ENCODE measurements around the gene NFYC. TPM values are rescaled to one million over a fixed set of nuclear protein-coding genes. Genes with fewer than 3 reads are reported as not detected.
A peak's percentile ranks its signal among the peaks of the same experiment; 100 is the strongest.

The NFYC gene
- total RNA-seq, 1 donor, result 79.4 TPM

DNA sequence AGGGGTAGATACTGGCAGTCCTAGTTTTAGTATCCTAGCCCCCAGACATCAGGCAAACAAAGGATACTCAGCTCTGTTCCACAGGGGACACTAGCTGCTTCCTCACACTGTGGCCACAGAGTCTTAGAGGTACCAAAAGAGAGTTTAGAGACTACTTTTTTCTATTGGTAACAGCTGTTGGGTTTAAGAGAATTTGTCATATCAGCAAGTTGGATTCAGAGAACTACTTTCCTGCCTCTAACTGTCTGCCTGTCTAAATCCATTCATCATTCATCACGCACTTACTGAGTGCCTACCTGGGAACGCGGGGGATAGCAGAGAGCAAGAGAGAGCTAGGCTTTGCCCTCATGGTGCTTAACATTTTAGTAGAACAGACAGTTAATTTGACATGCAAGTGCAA is 65.0 kb downstream of the NFYC start:
- no peak for DNase-seq (ENCODE audit: low read depth in 2 of 3, low spot score in 2 of 3)

DNA sequence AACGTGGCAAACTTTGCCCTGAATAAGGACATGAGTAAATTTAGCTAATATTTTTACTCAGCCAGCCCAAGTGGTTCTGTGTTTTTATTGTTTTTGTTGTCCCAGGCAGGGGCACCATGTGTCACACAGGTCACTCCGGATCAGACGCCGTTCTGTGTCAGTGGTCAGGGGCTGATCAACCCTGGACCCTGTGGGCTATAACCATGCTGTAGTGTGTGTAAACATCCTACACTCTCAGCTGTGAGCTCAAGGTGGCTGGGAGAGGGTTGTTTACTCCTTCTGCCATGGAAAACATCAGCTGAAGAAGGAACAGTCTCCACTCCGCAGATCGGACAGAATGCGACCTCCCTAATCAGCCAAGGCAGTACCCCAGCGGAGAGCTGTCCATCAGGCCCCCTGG is 65.6 kb downstream of the NFYC start:
- no peak for DNase-seq (ENCODE audit: low read depth in 2 of 3, low spot score in 2 of 3)

DNA sequence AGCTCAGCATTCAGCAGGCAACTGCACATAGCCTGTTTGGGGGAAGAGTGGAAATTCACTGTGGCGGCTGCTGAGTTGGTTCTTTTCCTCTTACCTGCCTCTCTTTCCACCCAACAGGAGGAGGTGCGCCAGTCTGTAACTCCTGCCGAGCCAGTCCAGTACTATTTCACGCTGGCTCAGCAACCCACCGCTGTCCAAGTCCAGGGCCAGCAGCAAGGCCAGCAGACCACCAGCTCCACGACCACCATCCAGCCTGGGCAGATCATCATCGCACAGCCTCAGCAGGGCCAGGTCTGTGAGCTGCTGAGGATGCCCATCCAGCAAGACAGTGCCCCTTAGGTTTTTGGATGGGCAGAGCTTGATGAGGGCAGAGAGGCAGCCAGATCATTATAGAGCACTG is 66.5 kb downstream of the NFYC start:
- no peak for DNase-seq (ENCODE audit: low read depth in 2 of 3, low spot score in 2 of 3)

DNA sequence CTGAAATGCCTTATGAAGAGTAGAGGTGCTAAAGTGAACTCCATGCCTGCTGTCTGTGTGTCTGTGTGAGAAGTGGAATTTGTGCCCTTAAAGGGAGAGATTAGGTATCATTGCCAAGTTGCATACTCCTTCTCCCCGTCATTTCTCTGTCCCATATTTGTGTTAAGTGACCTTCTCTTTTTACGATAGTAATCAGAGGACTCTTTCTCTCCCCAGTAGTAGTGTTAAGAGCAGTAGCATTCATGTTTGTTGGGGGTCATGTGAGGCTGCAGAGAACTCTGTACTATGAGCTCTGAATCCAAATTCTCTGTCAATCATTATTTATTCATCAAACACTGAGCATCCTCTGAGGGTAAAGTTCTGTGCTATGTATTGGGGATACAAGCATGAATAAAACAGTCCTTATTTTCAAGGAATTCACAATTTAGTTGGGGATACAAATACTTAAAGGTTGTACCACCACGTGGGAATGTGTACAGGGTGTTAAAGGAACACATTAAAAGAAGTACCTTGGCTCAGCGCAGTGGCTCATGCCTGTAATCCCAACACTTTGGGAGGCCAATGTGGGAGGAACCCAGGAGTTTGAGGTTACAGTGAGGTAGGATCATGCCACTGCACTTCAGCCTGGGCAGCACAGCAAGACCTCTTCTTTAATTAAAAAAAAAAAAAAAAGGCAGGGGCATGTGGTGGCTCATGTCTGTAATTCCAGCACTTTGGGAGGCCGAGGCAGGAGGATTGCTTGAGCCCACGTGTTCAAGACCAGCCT is 67.3 kb downstream of the NFYC start:
- no peak for DNase-seq (ENCODE audit: low read depth in 2 of 3, low spot score in 2 of 3)

DNA sequence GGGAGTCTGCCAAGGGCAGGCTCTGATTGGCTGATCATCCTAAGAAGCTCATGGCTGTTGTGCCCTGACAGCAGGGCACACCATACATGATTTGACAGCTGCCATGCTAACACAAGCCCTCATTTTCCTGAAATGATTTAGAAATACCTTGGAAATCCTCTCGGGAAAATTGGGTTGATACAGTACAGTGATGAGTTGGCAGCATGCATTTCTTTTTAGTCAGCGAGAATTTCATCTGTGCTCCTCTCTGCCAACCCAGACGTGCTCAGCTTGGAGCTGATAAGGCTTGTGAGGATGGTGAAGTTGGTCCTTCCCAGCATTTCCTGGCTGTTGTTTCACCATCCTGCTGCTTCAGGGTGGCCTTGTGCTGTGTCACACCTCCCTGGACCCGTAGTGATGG is 69.5 kb downstream of the NFYC start:
- no peak for DNase-seq (ENCODE audit: low read depth in 2 of 3, low spot score in 2 of 3)

DNA sequence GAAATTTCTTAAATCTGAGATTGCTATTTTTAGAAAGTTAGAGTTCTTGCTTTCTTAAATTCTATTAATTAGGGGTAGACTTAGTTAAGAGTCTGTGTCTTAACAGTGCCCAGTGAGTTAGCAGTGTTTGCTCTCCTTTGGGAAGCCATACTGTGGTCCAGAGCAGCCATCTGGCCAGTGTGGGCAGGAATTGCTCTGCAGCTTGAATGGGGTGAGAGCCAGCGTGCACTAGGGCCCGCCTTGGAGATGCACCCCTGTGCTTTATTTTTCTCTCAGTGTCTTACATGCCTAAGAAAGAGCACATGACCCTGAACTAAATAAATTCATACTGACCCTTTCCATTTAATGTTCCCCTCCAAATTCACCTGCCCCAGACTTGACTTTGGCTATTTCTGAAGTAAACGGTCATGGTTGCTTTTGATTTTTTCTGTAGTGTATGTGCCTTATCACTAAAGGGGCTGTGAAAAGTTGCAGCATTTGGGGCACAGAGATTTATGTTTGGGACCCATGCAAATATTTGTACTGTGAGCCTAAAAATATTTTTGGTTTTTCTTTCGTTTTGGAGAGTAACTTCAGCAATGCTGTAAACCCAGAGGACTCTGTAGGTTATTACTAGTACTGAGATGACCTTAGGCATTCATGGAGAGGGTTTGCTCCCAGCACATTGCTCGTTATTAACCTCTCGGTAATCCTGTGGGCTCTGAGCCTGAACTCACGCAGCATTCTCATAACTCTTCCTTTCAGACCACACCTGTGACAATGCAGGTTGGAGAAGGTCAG is 70.8 kb downstream of the NFYC start:
- no peak for DNase-seq (ENCODE audit: low read depth in 2 of 3, low spot score in 2 of 3)

DNA sequence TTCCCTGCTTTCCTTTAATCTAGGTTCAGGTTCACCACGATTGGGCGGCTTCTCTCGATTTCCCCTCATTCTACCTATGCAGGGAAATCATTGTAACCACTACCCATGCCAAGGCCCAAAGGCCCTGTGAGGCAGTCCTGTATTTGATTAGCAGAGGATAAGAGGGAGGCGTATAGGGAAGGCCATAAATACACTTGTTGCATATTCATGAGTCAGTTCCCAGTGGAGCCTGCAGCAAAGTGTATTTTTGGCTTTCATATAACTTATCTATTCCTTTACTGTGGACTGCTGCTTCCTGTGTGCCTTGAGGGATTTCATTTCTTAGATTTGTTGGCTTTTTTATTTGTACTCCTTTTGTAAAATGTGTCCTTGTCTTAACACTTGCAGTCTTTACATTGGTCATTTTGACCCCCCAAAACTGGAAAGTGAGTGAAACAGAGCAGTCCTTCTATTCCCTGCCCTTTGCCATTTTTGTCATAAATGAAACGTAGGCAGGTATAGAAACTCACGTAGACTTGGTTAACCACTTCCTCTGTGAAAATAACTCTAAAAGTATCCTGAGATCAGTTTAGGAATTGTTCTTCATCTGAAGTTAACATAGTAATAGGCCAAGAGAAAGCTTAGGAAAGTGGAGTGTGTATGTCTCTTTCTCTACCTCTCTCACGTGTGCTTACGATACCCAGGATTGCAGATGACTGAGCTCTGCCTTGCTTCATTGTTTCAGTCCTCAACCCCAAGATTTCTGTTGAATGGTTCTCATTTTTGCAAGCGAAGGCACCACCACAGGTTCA is 72.4 kb downstream of the NFYC start:
- no peak for DNase-seq (ENCODE audit: low read depth in 2 of 3, low spot score in 2 of 3)

DNA sequence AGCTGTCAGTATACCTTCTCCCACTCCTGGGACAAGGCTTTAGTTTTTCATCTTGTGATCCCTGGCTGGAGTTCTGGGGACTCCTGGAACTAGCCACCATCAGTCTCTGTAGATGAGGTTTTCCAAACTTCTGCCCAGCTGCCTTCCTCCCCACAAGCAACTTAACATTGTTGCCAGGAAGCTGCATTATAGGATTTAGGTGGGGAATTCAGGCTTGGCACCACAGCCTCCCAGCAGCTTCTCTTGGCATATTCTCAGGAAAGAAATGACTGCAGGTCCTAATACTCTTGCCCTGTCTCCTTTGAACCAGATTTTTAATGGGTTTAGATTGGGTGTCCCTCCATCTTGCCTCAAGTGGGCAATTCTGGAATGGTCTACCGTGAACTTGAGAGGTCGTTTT is 73.5 kb downstream of the NFYC start:
- no peak for DNase-seq (ENCODE audit: low read depth in 2 of 3, low spot score in 2 of 3)

DNA sequence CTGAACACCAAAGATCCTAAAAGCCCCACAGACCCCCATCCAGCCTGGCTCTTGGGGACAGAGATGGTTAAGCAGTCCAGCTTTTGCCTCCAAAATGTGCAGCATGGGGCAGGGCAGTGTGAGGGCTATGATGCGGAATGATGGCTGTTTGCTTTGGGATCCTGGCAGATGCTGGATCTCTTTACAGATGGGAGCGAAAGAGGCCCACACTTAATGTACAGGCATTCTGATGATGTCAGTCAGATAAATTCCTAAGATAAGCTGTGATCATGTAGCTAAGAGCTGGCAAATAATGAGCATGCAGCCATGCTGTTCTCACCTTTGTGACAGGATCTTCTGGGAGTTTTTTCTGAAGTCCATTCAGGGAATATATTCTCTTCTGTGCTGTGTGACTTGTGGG is 74.5 kb downstream of the NFYC start:
- DNase-seq (ENCODE audit: low read depth in 2 of 3, low spot score in 2 of 3), result no peak

DNA sequence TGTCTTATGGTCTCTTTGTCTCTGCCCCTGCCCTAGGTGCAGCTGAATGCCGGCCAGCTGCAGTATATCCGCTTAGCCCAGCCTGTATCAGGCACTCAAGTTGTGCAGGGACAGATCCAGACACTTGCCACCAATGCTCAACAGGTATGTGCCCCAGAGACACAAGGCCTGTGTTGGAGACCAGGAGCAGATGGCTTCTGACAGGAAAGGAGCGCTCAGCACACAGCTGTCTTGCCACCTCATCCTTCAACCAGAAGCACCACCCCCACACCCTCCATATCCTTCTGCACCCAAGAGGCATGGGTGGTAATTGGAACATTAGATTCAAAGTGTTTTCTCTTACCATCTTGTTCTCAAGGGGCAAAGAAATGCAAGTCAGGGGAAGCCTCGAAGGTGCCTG is 75.1 kb downstream of the NFYC start:
- no peak for DNase-seq (ENCODE audit: low read depth in 2 of 3, low spot score in 2 of 3)

DNA sequence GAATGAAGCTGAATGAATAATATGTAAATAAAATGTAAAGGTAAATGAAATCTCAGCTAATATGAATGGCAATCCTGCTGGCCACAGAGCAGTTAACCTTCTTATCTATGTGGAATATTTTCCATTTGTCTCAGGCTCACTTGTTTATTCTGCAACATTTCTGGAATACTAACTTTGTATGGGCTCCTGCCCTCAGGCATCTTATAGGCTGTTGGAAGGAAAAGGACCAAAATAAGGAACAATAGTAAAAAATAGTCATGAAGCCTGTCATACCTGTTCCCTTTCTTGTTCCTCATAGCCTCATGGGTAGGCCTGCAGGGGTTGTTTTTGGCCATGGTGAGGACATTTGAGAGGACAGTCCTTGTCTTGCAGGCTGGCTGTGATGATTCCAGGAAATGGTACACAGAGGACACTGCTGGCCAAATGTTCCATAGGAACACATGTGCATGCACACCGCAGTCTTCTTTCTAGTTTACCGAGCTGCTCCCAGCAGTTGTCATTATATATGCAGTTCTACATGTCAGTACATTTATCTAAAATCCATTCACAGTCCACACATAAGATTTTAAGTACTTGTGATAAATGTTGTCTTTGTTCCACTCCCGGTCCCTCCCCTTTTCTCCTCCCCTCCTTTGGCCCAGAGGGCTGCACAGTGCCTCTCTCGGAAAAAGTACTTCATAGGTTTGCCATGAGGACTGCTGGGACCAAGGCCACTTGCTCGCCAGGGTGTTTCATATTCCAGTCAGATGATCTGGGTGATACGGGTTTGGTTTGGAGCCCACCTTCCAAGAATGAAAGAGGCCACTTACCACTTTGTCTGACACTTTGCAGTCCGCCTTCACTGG is 76.9 kb downstream of the NFYC start:
- no peak for DNase-seq (ENCODE audit: low read depth in 2 of 3, low spot score in 2 of 3)

DNA sequence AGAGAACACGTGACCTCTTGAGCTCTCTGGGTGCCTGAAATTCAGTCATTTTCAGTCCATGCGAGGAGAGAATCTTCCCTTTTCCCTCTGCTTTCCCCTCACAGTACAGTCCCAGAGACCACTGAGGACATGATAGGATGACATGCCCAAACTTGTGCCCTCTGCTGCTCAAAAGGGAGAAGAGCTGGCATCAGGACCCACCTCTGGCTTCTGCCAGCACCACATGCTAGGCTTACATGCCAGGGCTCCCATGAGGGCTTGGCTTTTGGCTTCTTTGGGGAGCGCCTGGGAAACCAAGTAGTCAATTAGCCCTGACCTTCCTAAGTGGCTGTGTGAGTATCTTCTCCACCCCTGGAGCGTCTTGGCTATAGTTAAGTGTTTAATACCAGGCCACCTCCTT is 78.3 kb downstream of the NFYC start:
- peak in 1 of 3 donors; percentile 45 for DNase-seq (ENCODE audit: low read depth in 2 of 3, low spot score in 2 of 3)

DNA sequence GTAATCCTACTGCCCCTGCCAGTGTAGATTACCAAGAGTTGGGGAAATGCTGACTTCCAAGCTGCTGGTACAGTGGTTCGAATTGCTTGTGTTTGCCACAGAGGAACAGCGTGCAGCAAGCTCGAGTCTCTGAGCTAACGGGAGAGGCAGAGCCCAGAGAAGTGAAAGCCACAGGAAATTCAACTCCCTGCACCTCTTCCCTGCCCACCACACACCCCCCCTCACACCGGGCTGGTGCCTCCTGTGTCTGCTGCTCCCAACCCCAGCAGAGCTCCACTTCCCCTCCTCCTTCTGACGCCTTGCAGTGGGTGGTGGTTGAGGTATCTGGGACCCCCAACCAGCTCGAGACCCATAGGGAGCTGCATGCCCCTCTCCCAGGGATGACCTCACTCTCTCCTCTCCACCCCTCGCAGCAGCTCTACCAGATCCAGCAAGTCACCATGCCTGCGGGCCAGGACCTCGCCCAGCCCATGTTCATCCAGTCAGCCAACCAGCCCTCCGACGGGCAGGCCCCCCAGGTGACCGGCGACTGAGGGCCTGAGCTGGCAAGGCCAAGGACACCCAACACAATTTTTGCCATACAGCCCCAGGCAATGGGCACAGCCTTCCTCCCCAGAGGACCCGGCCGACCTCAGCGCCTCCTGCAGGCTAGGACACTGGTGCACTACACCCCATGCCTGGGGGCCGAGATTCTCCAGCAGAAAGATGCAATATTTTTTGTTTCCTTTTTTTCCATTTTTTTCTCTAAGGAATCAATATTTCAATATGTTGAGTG is 79.0 kb downstream of the NFYC start:
- DNase-seq (ENCODE audit: low read depth in 2 of 3, low spot score in 2 of 3), result no peak

DNA sequence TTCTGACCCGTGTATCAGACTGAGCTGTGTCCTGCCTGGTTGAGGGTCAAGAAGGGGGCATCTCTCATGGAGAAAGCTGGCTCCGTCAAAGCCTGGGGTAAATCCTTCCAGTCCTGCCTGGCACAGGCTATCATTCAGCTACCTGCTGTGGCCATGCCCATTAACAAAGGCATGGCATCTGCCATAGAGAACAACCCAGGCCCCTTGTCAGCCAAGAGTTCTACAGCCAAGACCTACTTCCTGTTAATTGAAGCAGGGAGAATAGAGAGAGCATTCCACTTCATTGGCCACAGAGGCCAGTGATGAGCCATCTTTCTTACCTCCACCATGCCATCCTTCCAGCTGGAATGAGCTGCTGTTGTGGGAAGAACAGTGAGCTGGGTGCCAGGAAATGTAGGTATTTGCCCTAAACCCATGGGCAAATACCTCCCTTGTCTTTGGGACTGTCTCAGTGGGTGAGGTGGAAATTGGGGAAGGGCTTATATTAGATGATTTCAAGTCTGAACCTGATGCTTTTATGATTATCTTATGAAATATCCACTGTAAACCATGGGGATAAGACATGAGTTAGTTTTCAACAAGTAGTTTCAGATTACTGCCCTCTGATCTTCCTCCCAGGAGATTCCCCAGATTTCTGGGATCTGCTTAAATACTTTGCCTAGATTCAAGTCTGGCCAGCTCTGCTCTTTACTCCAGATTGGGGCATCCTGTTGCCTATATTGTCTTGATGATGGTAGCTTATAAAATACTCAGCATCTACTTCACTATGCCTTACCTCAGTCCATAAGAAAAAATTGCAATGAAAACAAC is 80.8 kb downstream of the NFYC start:
- no peak for DNase-seq (ENCODE audit: low read depth in 2 of 3, low spot score in 2 of 3)

DNA sequence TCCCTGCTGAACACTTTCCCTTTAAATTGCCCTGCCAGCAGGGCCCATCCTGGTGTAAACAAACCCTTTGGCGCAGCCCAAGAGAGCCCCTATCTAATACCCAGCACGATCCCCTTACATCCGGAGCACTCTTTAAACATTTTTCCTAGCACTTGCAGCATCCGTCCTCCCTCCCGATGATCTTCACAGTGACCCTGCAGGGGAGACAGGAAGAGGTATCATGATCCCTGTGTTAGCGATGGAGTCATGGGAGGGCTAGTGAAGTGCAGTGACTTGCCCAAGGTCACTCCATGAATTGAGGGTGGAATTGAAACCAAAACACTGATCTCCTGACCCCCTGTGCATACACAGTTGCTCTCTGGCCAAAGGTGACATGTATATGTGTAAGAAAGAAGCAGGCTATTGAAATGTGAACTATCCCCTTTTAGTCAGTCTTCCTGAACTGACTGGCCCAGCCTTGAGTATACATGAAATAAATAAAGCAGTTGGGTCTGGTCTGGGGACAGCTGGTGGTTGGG is 82.3 kb downstream of the NFYC start:
- DNase-seq (ENCODE audit: low read depth in 2 of 3, low spot score in 2 of 3), result no peak

DNA sequence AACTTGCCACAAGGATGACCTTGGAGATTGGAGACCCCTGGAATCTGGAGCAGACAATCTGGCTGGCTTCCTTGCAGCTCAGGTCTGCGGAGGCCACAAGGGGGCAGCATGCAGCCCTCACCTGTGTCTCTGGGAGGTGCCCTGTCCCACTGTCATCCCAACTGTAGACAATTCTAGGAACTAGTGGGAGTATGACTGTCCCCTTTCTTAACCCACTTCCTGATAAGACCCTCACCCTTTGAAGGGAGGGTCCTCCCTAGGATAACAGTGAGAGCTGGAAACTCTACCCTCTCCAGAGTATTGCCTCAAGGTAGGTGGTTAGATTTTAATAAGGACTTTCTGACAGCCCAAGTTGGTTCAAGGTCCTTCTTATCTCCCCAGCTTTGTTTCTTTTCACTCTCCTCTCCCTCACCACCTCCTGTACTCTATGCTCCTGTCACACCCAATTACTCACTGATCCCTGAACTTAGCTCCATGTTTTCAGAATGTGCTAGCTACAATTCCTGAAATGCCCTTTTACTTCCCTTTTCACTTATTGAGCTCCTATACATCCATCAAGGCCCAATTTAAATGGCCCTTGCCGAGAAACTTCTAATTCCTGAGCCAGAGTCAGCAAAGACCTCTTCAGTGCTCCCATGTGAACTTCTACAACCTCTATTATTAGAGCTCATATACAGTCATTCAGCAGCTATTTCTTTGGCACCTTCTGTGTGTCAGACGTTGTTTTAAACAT is 82.9 kb downstream of the NFYC start:
- peak; percentile 50 to 57 (median 52) for DNase-seq (ENCODE audit: low read depth in 2 of 3, low spot score in 2 of 3)

DNA sequence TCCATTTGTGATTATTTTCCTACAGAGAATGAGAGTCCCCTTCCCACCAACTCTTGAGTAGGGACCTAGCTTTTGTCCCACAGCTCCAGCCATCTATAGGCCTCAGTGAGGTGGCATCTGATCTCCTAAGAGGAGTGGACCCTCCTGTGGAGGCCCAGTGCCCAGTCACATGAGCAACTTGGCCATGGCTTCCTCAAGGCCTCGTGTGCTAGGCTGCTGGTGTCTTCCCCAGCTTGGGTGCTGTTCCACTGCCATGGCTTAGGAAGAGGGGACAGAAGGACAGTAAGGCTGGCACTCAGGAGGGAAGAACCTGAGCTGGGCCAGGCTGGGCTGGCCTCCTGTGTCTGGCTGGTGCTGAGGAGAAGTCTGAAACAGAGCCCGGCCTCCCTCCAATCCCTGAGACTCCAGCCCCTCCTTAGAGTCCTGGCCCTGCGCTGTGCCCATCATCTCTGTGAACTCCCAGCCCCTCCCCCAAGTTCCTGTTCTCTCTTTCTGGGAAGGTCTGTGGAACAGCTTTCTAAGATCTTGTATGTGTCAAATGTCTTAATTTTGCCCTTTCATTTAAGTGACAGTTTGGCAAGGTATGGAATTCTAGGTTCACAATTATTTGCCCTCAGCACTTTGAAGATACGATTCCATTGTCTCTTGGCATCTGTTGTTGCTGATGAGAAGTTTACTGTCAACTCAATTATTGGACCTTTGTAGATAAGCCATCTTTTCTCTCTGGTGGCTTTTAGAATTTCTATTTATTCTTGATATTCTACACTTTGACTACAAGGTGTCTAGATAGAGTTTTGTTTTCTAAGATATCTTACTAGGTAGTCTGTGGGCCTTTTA is 85.0 kb downstream of the NFYC start:
- no peak for DNase-seq (ENCODE audit: low read depth in 2 of 3, low spot score in 2 of 3)
